ENCODE results near the gene LSMEM2. TPM values are rescaled to one million over a fixed set of nuclear protein-coding genes. Genes with fewer than 3 reads are reported as not detected.

LSMEM2 gene
- total RNA-seq, 1 experiment from 2014 or later, result 0.57 TPM

GRCh38 chr3:50337175-50337861 lies 58.4 kb downstream of the LSMEM2 start:
- DNase-seq (ENCODE audit: low spot score) (peak; percentile 99), ATAC-seq (peak; percentile 91)
- Mint-ChIP-seq H3K27ac (peak overlapping the region; percentile 98), H3K9me3 (no peaks in the 10 kb centered on the region), H3K4me1 (peaks cover 33% of the 10 kb centered on the region), H3K4me3 (peak overlapping the region; percentile 95), H3K36me3 (peaks cover under 1% of the 10 kb centered on the region), H3K27me3 (ENCODE audit: low read depth) (peaks cover 43% of the 10 kb centered on the region)
- CTCF ChIA-PET, result interaction anchor here (0.6 to 2.7 kb wide), 34 partner anchors 9 to 279 kb away, joined by 3 to 71 read pairs (median 6); partner anchors contain the start of genes C3orf18, CISH, CYB561D2 and GNAI2
- POLR2A ChIA-PET, result interaction anchor here (0.6 to 2.4 kb wide), 16 partner anchors 8 to 274 kb away, joined by 3 to 21 read pairs (median 3); partner anchors contain the start of genes CISH, CYB561D2, HEMK1 and HYAL2
- peak; percentile 95 for TF ChIP-seq MAX (CRISPR knock-in tag; IDR thresholded peaks at IDR 0.05)
- no peak for TF ChIP-seq ELF4 (CRISPR knock-in tag; IDR thresholded peaks at IDR 0.05; ENCODE audit: low read depth)
- peak; percentile 42; the same call in 1 of the 2 replicates for TF ChIP-seq HMGXB4 (CRISPR knock-in tag; IDR thresholded peaks at IDR 0.05)
- TF ChIP-seq E2F1 (CRISPR knock-in tag; IDR thresholded peaks at IDR 0.05), result no peak
- peak; percentile 58; the same call in 1 of the 2 replicates for TF ChIP-seq IRF1 (CRISPR knock-in tag; IDR thresholded peaks at IDR 0.05)
- no peak for TF ChIP-seq NR1H2 (CRISPR knock-in tag; IDR thresholded peaks at IDR 0.05)
- 0 out of 2 replicates have a peak, but pooled peaks have one; percentile 46 for TF ChIP-seq PREB (CRISPR knock-in tag; IDR thresholded peaks at IDR 0.05; ENCODE audit: borderline replicate concordance)
- TF ChIP-seq ZNF396 (CRISPR knock-in tag; IDR thresholded peaks at IDR 0.05; ENCODE audit: borderline replicate concordance), result no peak
- no peak for TF ChIP-seq CTCF (IDR thresholded peaks at IDR 0.05)
- TF ChIP-seq ZNF512 (CRISPR knock-in tag; IDR thresholded peaks at IDR 0.05; ENCODE audit: borderline replicate concordance), result no peak
- peak; percentile 92; the same call in 1 of the 2 replicates for TF ChIP-seq ARID4B (CRISPR knock-in tag; IDR thresholded peaks at IDR 0.05; ENCODE audit: borderline replicate concordance)
- TF ChIP-seq ZNF121 (CRISPR knock-in tag; IDR thresholded peaks at IDR 0.05), result no peak
- no peak for TF ChIP-seq ZNF317 (CRISPR knock-in tag; IDR thresholded peaks at IDR 0.05; ENCODE audit: borderline replicate concordance, low read depth)
- TF ChIP-seq CDX4 (CRISPR knock-in tag; IDR thresholded peaks at IDR 0.05; ENCODE audit: borderline replicate concordance), result no peak
- TF ChIP-seq NR3C1 (CRISPR knock-in tag; conservative IDR thresholded peaks at IDR 0.05; ENCODE audit: low read depth), result no peak
- TF ChIP-seq ESRRA (CRISPR knock-in tag; IDR thresholded peaks at IDR 0.05; ENCODE audit: borderline replicate concordance), result no peak
- no peak for TF ChIP-seq SMAD4 (CRISPR knock-in tag; IDR thresholded peaks at IDR 0.05)
- no peak; the same call in 1 of the 2 replicates for TF ChIP-seq E2F4 (CRISPR knock-in tag; IDR thresholded peaks at IDR 0.05; ENCODE audit: borderline replicate concordance, low read depth)
- no peak for TF ChIP-seq ZNF219 (CRISPR knock-in tag; IDR thresholded peaks at IDR 0.05; ENCODE audit: borderline replicate concordance)
- TF ChIP-seq ETV6 (CRISPR knock-in tag; IDR thresholded peaks at IDR 0.05), result peak; percentile 65; the same call in 1 of the 2 replicates

Measured in WTC11 (cell line).